Measurements from ENCODE around the gene TMEM266.

TMEM266 gene

DNA sequence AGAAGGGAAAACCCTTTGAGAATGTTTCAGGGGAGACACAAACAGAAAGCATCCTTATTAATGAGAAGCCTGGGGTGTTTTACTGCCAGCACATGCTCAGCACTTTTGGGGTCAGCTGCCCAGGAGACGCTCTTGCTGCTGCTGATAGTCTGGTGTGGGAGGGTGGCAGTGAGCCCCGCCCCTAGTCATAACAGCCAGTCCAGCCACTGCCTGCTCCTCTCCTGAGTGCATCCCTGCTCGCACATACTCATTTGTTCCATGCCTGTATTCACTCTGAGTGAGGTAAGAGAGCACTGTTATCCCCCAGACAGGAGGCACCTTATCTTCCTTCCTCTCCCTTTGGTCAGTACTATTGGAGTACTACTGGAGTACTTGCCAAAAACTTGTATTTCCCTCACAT, 150.2 kb downstream of the TMEM266 start:
- DNase-seq (ENCODE audit: low read depth) = no peak
- H3K4me3 ChIP-seq (ENCODE audit: low read depth, low read length) = no peak overlapping the region
- no peak for TF ChIP-seq MYC (IDR thresholded peaks at IDR 0.05; ENCODE audit: low read depth, low read length)
- no peak for TF ChIP-seq POLR2A (IDR thresholded peaks at IDR 0.05; ENCODE audit: extremely low read depth, insufficient read length)
- TF ChIP-seq, protein P1, sequence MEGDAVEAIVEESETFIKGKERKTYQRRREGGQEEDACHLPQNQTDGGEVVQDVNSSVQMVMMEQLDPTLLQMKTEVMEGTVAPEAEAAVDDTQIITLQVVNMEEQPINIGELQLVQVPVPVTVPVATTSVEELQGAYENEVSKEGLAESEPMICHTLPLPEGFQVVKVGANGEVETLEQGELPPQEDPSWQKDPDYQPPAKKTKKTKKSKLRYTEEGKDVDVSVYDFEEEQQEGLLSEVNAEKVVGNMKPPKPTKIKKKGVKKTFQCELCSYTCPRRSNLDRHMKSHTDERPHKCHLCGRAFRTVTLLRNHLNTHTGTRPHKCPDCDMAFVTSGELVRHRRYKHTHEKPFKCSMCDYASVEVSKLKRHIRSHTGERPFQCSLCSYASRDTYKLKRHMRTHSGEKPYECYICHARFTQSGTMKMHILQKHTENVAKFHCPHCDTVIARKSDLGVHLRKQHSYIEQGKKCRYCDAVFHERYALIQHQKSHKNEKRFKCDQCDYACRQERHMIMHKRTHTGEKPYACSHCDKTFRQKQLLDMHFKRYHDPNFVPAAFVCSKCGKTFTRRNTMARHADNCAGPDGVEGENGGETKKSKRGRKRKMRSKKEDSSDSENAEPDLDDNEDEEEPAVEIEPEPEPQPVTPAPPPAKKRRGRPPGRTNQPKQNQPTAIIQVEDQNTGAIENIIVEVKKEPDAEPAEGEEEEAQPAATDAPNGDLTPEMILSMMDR (IDR thresholded peaks at IDR 0.05; ENCODE audit: low read depth, low read length) = no peak
- no peak for TF ChIP-seq MAX (IDR thresholded peaks at IDR 0.05; ENCODE audit: low read depth, low read length)

GRCh38 chr15:76215634-76216033, 155.8 kb downstream of the TMEM266 start:
- no peak for DNase-seq (ENCODE audit: low read depth)
- TF ChIP-seq MYC (IDR thresholded peaks at IDR 0.05; ENCODE audit: low read depth, low read length) = no peak
- TF ChIP-seq MAX (IDR thresholded peaks at IDR 0.05; ENCODE audit: low read depth, low read length) = no peak
- TF ChIP-seq POLR2A (IDR thresholded peaks at IDR 0.05; ENCODE audit: extremely low read depth, insufficient read length) = no peak
- TF ChIP-seq, protein P1 (IDR thresholded peaks at IDR 0.05; ENCODE audit: low read depth, low read length) = no peak
- H3K4me3 ChIP-seq (ENCODE audit: low read depth, low read length) = no peak overlapping the region

DNA sequence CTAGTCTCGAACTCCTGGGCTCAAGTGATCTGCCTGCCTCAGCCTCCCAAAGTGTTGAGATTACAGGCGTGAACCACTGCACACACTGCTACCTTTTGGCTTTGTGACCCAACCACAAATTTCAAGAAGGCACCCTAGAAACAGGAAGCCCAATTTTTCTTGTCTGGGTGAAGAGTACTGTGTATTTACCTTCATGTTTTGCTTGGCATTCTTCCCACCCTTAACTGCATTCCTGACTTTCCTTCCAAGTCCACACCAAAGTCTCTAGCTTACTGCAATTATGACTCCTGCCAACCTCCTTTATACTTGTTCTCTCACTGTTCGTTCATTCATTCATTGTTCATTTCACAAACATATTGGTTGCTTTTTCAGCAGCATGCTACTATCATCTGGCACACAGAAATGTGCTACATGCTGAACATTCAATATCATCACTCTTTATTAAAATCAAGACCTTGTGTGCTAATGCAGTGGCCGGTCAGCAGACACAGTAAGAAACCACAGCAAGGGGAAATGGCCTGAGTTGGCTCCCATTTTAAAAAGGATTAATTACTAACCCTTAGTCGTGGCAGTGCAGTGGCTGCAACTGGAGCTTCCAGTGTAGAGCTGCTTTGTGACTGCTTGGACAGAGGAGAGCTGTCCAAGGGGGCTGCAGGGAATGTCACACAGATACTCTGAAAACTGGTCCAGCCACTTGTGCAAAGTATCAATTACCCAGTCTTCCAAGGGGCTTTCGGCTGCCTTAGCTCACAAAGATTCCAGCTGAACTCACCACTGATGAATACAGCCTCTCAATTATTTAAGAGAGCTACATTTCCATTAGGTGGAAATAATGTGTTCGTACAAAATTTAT, 157.5 kb downstream of the TMEM266 start:
- H3K4me3 ChIP-seq (ENCODE audit: low read depth, low read length) = no peak overlapping the region
- no peak for DNase-seq (ENCODE audit: low read depth)
- TF ChIP-seq POLR2A (IDR thresholded peaks at IDR 0.05; ENCODE audit: extremely low read depth, insufficient read length) = no peak

DNA sequence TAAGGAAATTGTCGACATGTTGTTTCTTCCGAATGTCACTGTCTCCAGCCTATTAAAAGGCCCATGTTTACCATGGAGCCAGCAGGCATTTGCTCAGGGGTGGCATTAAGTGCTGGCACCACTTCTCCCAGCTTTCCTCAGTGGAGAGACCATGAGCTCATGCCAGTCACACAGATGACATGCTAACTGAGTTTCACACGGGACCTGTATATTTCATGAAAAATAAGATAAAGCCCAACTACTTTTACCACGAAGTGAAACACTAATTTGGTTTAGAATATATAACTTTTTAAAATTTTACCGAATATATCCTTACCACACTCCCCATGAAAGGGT, 158.1 kb downstream of the TMEM266 start:
- TF ChIP-seq MYC (IDR thresholded peaks at IDR 0.05; ENCODE audit: low read depth, low read length) = no peak
- TF ChIP-seq MAX (IDR thresholded peaks at IDR 0.05; ENCODE audit: low read depth, low read length) = no peak
- no peak for DNase-seq (ENCODE audit: low read depth)
- H3K4me3 ChIP-seq (ENCODE audit: low read depth, low read length) = no peak overlapping the region

- no peak overlapping the region for H3K4me3 ChIP-seq (ENCODE audit: low read depth, low read length)
- TF ChIP-seq, protein P1 (IDR thresholded peaks at IDR 0.05; ENCODE audit: low read depth, low read length) = no peak
- TF ChIP-seq MYC (IDR thresholded peaks at IDR 0.05; ENCODE audit: low read depth, low read length) = no peak
- no peak for TF ChIP-seq MAX (IDR thresholded peaks at IDR 0.05; ENCODE audit: low read depth, low read length)
- no peak for DNase-seq (ENCODE audit: low read depth)
Observed at GRCh38 chr15:76221085-76221767, 161.4 kb downstream of the TMEM266 start.

GRCh38 chr15:76222159-76222558, 162.4 kb downstream of the TMEM266 start:
- TF ChIP-seq MAX (IDR thresholded peaks at IDR 0.05; ENCODE audit: low read depth, low read length) (no peak), POLR2A (IDR thresholded peaks at IDR 0.05; ENCODE audit: extremely low read depth, insufficient read length) (no peak), MYC (IDR thresholded peaks at IDR 0.05; ENCODE audit: low read depth, low read length) (no peak)
- TF ChIP-seq, protein P1 (IDR thresholded peaks at IDR 0.05; ENCODE audit: low read depth, low read length) = no peak
- no peak for DNase-seq (ENCODE audit: low read depth)
- H3K4me3 ChIP-seq (ENCODE audit: low read depth, low read length) = no peak overlapping the region
